H1 (cell line): ENCODE measurements around the gene CCDC171. TPM values are rescaled to one million over a fixed set of nuclear protein-coding genes. Genes with fewer than 3 reads are reported as not detected.

Experiments used
- BACH1 ChIP-seq: IDR thresholded peaks from 2 replicates; pipeline ENCODE4 v1.6.1; 2012; ENCODE audit warnings: low read length, improper control_type of control experiment
- EZH2 ChIP-seq: fragments of 200-600 bp; sonication (generic); IDR thresholded peaks from 2 replicates; pipeline ENCODE4 v1.7.1; 2012; ENCODE audit warnings: low read depth, mild to moderate bottlenecking, moderate library complexity, low read length, inconsistent platforms; ENCODE audit not compliant: severe bottlenecking
- POLR2A ChIP-seq, 2 experiments: IDR thresholded peaks; 1 replicate in 1 of 2; 2 replicates in 1 of 2; pipeline ENCODE4 v1.6.1; 2011; ENCODE audit warnings: low read depth in 2 of 2, low read length in 2 of 2, mild to moderate bottlenecking in 2 of 2; ENCODE audit errors: control extremely low read depth in 1 of 2
- SAP30 ChIP-seq: fragments of 300-600 bp; sonication (generic); IDR thresholded peaks from 2 replicates; pipeline ENCODE4 v1.7.1; 2012; ENCODE audit warnings: low read length, moderate library complexity, mild to moderate bottlenecking, inconsistent platforms; ENCODE audit not compliant: insufficient read depth, insufficient replicate concordance
- SP4 ChIP-seq: IDR thresholded peaks from 2 replicates; pipeline ENCODE4 v1.6.1; 2012; ENCODE audit warnings: low read length, inconsistent platforms
- polyA plus RNA-seq, 7 experiments: library from polyadenylated mRNA; depleted of rRNA in 3 of 7; stranded (reverse) in 5 of 7; unstranded in 2 of 7; fragments of >200 nt in 5 of 7; fragments of 200-250 nt in 2 of 7; gene quantifications; 1 replicate in 5 of 7; 2 replicates in 1 of 7; 4 replicates in 1 of 7; pipeline versions ENCODE4 v1.2.1 to v1.2.3, GENCODE V29; 2011 to 2013; ENCODE audit warnings: missing spikeins in 2 of 7, mixed read lengths in 2 of 7
- total RNA-seq: library from RNA; stranded (reverse); fragmentation: NEBNext Ultra II Directional; extraction: Animal tissue kit (Norgen Biotek cat#: 25700); gene quantifications from 2 replicates; pipeline ENCODE4 v1.2.1, GENCODE V29; 2021
- TF ChIP-seq, protein P1 (sequence below), 3 experiments: IDR thresholded peaks; 1 replicate in 2 of 3; 2 replicates in 1 of 3; pipeline versions ENCODE4 v1.5.1 to v1.6.1; 2011; ENCODE audit warnings: low read length in 3 of 3, mild to moderate bottlenecking in 3 of 3, inconsistent platforms in 2 of 3, low read depth in 1 of 3, moderate library complexity in 1 of 3; ENCODE audit not compliant: insufficient read depth in 1 of 3; ENCODE audit errors: control extremely low read depth in 1 of 3

Gene CCDC171
- total and polyA plus RNA-seq, 2 of the 8 experiments (the other 6 are each of a cell fraction or from before 2014, with no cell fraction given) = 0.83 to 2.3 TPM

GRCh38 chr9:15640121-15640520 is 87.3 kb downstream of the CCDC171 start (continued):
- TF ChIP-seq, protein P1, sequence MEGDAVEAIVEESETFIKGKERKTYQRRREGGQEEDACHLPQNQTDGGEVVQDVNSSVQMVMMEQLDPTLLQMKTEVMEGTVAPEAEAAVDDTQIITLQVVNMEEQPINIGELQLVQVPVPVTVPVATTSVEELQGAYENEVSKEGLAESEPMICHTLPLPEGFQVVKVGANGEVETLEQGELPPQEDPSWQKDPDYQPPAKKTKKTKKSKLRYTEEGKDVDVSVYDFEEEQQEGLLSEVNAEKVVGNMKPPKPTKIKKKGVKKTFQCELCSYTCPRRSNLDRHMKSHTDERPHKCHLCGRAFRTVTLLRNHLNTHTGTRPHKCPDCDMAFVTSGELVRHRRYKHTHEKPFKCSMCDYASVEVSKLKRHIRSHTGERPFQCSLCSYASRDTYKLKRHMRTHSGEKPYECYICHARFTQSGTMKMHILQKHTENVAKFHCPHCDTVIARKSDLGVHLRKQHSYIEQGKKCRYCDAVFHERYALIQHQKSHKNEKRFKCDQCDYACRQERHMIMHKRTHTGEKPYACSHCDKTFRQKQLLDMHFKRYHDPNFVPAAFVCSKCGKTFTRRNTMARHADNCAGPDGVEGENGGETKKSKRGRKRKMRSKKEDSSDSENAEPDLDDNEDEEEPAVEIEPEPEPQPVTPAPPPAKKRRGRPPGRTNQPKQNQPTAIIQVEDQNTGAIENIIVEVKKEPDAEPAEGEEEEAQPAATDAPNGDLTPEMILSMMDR (IDR thresholded peaks at IDR 0.05; ENCODE audit: control extremely low read depth in 1 of 3, insufficient read depth in 1 of 3, low read depth in 1 of 3, low read length in 3 of 3) = no peak
- TF ChIP-seq EZH2 = no peak
- TF ChIP-seq POLR2A (IDR thresholded peaks at IDR 0.05; ENCODE audit: control extremely low read depth in 1 of 2, low read depth in 2 of 2, low read length in 2 of 2) = no peak
- no peak for TF ChIP-seq SAP30
- no peak for TF ChIP-seq BACH1
- no peak for TF ChIP-seq SP4
